ENCODE data around the gene SPOPL. TPM values are rescaled to one million over a fixed set of nuclear protein-coding genes. Genes with fewer than 3 reads are reported as not detected.

SPOPL gene
- total and polyA plus RNA-seq, 9 of the 15 experiments (the other 6 are each of a cell fraction or from before 2014, with no cell fraction given) = 0.53 to 6.1 (median 4.1) TPM

- ChIA-PET CTCF (ENCODE audit: low intra/inter-chr PET ratio) (no interaction called here), POLR2A (no interaction called here)
- ATAC-seq = peak; percentile 78
- Histone ChIP-seq H3K79me2 (ENCODE audit: control insufficient read depth, insufficient read depth, low read length) (peaks cover 18% of the 10 kb centered on the region), H3K9ac (ENCODE audit: insufficient read depth in 1 of 2, low read depth in 2 of 2, low read length in 2 of 2) (no peak overlapping the region), H2AFZ (ENCODE audit: low read depth, low read length) (no peak overlapping the region), H3K9me1 (ENCODE audit: control insufficient read depth, insufficient read depth, low read length) (no peaks in the 10 kb centered on the region), H3K4me1 (replicated peaks in 1 of 2; ENCODE audit: control insufficient read depth in 2 of 2, insufficient read depth in 2 of 2, low read length in 2 of 2) (peaks cover 0 to 4% of the 10 kb centered on the region in 2 experiments; a peak in 2 of 5 replicates), H4K20me1 (replicated peaks; ENCODE audit: control insufficient read depth, insufficient read depth, low read length) (no peaks in the 10 kb centered on the region), H3K9me3 (replicated peaks; ENCODE audit: control insufficient read depth, insufficient read depth, low read depth, low read length) (peaks cover 12% of the 10 kb centered on the region), H3K27ac (ENCODE audit: extremely low read depth, low read depth, low read length) (peak overlapping the region; percentile 26; the same call in 1 of the 3 replicates), H3K36me3 (ENCODE audit: control insufficient read depth, insufficient read depth, low read length) (0 out of 3 replicates have a peak, but pooled peaks cover 7% of the 10 kb centered on the region), H3K27me3 (ENCODE audit: control insufficient read depth in 2 of 2, insufficient read depth in 2 of 2, low read length in 2 of 2) (no peaks in the 10 kb centered on the region), H3K4me2 (ENCODE audit: insufficient read depth, low read length) (0 out of 2 replicates have a peak overlapping the region, but pooled peaks have one; percentile 18), H3K4me3 (no peak overlapping the region)
- no peak for FAIRE-seq
- no TSS peak for BruUV-seq (replicated peaks)
- WGBS (ENCODE audit: insufficient coverage, low coverage, missing lambda C conversion rate) = 29% methylated on average over 11 of the region's 12 CpGs
- intact Hi-C loops (cut with micrococcal nuclease) = no loop called here
- in situ Hi-C loops (cut with MboI) = no loop called here
- peak in 2 of 4 experiments; percentile 8 to 58 for DNase-seq (ENCODE audit: extremely low read depth in 1 of 4, low spot score in 3 of 4)
- TF ChIP-seq MLX (CRISPR knock-in tag; conservative IDR thresholded peaks at IDR 0.05) (no peak), SNRNP70 (optimal IDR thresholded peaks at IDR 0.05; ENCODE audit: low read depth, low read length) (no peak), POLR2H (tag; IDR thresholded peaks at IDR 0.05; ENCODE audit: low read depth) (no peak), ARID1B (IDR thresholded peaks at IDR 0.05) (peak; percentile 87), SRSF7 (optimal IDR thresholded peaks at IDR 0.05; ENCODE audit: low read depth, low read length) (no peak), ZNF512 (tag; IDR thresholded peaks at IDR 0.05) (no peak), DPF2 (IDR thresholded peaks at IDR 0.05) (peak; percentile 50; the same call in 1 of the 2 replicates), ASH1L (IDR thresholded peaks at IDR 0.05; ENCODE audit: borderline replicate concordance, low read depth, partially characterized antibody) (no peak), ATF2 (CRISPR knock-in tag; IDR thresholded peaks at IDR 0.05) (no peak), HOXB6 (CRISPR knock-in tag; IDR thresholded peaks at IDR 0.05; ENCODE audit: borderline replicate concordance) (no peak), DMBX1 (CRISPR knock-in tag; IDR thresholded peaks at IDR 0.05; ENCODE audit: borderline replicate concordance) (0 out of 2 replicates have a peak, but pooled peaks have one; percentile 20), KDM1A (IDR thresholded peaks at IDR 0.05) (peak; percentile 32 to 54; a peak in 1 of 4 replicates), NR2C1 (IDR thresholded peaks at IDR 0.05) (no peak), NR2C1 (tag; IDR thresholded peaks at IDR 0.05) (peak; percentile 43; the same call in 1 of the 2 replicates), ELF2 (CRISPR knock-in tag; IDR thresholded peaks at IDR 0.05) (no peak), SMAD4 (CRISPR knock-in tag; conservative IDR thresholded peaks at IDR 0.05) (peak; percentile 59), TCF3 (CRISPR knock-in tag; IDR thresholded peaks at IDR 0.05) (peak; percentile 82), CREB3L1 (IDR thresholded peaks at IDR 0.05; ENCODE audit: borderline replicate concordance, low read depth) (no peak)
Observed at GRCh38 chr2:138537170-138537915, 35.8 kb downstream of the SPOPL start.
